Adrenal gland (tissue), 5 donors: Measurements from ENCODE around the gene MMP26.

Source experiments
- POLR2A ChIP-seq, 2 donors: fragments of 450-650 bp; IDR thresholded peaks; one replicate each; pipeline ENCODE4 v1.6.1; 2017; ENCODE audit warnings: antibody characterized with exemption in 2 of 2, mild to moderate bottlenecking in 2 of 2, moderate library complexity in 1 of 2
- TF ChIP-seq, protein P1 (sequence below), 6 experiments: fragments of 450-650 bp in 4 of 6; fragments of 200-600 bp in 2 of 6; sonication (generic) in 1 of 6; IDR thresholded peaks; 1 replicate in 5 of 6; 2 replicates in 1 of 6; pipeline versions ENCODE4 v1.5.1 to v1.8.0; 2016 to 2021; ENCODE audit warnings: antibody characterized with exemption in 6 of 6, mild to moderate bottlenecking in 2 of 6, moderate library complexity in 1 of 6
- donor health status: DM: no; HTN: no; CAD: no.

DNA sequence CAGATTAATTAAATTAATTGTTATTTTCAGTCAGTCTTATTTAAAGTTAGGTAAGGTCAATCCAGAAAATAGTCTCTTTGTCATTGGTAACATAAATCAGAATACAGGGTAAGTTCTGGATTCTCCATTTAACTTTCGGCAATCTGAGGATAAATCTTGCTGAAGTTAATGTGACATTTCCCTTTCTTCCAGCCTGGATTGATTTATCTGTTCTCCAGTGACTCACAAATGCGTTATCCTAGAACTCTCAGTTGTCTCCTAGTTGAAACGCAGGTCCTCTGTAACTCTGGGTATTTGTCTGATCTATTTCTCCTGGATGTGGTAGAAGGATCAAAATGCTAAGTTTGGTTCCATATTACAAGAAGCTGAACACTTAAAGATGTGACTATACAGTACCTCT, 39.8 kb upstream of the MMP26 start:
- TF ChIP-seq, protein P1, sequence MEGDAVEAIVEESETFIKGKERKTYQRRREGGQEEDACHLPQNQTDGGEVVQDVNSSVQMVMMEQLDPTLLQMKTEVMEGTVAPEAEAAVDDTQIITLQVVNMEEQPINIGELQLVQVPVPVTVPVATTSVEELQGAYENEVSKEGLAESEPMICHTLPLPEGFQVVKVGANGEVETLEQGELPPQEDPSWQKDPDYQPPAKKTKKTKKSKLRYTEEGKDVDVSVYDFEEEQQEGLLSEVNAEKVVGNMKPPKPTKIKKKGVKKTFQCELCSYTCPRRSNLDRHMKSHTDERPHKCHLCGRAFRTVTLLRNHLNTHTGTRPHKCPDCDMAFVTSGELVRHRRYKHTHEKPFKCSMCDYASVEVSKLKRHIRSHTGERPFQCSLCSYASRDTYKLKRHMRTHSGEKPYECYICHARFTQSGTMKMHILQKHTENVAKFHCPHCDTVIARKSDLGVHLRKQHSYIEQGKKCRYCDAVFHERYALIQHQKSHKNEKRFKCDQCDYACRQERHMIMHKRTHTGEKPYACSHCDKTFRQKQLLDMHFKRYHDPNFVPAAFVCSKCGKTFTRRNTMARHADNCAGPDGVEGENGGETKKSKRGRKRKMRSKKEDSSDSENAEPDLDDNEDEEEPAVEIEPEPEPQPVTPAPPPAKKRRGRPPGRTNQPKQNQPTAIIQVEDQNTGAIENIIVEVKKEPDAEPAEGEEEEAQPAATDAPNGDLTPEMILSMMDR (IDR thresholded peaks at IDR 0.05) = no peak
- no peak for TF ChIP-seq POLR2A (IDR thresholded peaks at IDR 0.05)
